HG02759 (cell line): Measurements from ENCODE around the gene LYPD3.
"Not testable (repeated sequence)": the region's sequence is repeated elsewhere in the genome, so short reads cannot be mapped to it uniquely, and the experiment has no call there.

ENCODE experiments used
- ATAC-seq: cut with Tn5 transposase; IDR thresholded peaks from one replicate; pipeline ENCODE4 v1.9.1; 2021; ENCODE audit warnings: mild to moderate bottlenecking, moderate library complexity; ENCODE audit not compliant: unreplicated experiment

LYPD3 gene

DNA sequence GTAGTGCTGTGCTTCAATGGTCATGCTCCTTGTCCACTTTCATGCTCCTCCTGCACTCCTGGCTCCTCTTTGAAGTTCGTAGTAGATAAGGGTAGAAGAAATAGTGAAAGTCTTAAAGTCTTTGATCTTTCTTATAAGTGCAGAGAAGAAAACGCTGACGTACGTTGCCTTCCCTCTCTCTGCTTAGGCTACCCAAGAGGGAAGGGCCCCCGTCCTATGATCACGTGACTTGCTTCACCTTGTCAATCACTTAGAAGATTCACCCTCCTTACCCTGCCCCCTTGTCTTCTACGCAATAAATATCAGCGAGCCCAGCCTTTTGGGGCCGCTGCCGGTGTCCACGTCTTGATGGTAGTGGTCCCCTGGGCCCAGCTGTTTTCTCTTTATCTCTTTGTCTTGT is 28.1 kb downstream of the LYPD3 start:
- not testable (repeated sequence) for ATAC-seq

DNA sequence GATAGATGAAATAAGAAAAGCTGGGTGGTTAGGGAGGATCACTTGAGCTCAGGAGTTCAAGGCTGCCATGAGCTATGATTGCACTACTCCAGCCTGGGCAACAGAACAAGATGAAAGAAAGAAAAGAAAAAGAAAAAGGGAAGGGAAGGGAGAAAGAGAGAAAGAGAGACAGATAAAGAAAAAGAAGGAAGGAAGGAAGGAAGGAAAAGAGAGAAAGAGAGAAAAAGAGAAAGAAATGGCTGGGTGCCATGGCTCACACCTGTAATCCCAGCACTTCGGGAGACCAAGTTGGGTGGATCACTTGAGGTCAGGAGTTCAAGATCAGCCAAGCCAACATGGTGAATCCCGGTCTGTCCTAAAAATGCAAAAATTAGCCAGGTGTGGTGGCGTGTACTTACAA is 29.6 kb downstream of the LYPD3 start:
- ATAC-seq, result no peak

DNA sequence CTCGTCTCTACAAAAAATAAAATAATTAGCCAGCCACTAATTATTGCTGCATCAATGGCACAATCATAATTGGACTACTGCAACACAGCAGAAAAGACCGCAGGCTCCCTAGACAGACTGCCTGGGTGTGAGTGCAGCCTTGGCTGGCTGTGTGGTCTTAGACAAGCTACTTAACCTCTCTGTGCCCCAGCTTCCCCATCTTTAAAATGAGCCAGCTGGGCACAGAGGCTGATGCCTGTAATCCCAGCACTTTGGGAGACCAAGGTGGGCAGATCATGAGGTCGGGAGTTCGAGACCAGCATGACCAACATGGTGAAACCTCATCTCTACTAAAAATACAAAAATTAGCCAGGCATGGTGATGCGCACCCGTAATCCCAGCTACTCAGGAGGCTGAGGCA is 31.7 kb downstream of the LYPD3 start:
- ATAC-seq, result no peak

DNA sequence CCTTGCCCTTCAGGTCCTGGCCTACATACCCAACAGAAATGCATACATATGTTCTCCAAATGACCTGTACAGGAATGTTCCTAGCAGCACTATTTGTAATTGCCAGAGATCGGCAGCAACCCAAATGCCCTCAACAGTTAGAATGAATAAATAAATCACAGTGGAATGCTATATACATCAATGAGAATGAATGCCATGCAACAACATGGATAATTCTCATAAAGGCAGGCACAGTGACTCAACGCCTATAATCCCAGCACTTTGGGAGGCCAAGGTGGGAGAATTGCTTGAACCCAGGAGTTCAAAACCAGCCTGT is 32.1 kb downstream of the LYPD3 start:
- ATAC-seq, result no peak

DNA sequence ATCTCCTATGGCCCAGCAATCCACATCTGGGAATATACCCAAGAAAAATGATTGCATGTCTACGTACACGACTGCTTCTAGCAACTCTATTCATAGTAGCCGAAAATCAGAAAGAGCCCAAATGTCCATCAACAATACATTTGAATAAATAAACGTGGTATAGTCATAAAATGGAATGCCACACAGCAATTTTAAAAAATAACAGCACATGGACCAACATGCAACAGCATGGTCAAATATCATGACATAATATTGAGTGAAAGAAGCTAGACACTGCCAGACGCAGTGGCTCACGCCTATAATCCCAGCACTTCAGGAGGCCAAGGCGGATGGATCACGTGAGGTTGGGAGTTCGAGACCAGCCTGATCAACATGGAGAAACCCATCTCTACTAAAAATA is 34.4 kb downstream of the LYPD3 start:
- no peak for ATAC-seq

DNA sequence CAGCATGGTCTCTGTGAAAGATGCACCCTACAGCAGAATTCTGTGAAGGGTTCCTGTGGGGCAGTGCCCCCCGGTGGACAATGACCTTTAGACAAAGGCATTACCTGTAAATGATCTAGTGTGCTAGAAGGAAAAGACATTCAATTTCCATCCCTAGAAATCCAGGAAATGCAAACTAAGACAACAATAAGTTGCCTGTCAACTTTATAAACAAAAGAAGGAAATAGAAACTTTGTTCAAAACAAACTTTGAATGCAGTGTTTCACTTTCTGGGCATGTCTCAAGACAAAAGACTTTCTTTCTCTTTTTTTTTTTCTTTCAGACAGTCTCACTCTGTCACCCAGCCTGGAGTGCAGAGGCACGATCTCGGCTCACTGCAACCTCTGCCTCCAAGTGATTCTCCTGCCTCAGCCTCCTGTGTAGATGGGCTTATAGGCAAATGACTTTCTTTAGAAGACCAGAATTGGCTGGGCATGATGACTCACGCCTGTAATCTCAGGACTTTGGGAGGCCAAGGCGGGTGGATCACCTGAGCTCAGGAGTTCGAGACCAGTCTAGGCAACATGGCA is 35.2 kb downstream of the LYPD3 start:
- no peak for ATAC-seq

DNA sequence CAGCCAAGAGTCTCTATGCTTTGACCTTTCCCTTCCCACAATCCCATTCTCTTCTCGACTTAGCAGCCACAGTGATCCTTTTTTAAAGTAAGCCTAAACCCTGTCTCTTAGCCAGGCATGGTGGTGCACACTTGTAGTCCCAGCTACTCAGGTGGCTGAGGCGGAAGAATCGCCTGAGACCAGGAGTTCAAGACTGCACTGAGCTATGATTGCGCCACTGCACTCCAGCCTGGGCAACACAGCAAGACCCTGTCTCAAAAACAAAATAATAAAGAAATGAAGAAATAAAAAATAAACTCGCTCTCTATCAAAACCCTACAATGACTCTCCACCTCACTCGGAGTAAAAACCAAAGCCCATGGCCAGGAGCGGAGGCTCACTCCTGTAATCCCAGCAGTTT is 36.0 kb downstream of the LYPD3 start:
- no peak for ATAC-seq

DNA sequence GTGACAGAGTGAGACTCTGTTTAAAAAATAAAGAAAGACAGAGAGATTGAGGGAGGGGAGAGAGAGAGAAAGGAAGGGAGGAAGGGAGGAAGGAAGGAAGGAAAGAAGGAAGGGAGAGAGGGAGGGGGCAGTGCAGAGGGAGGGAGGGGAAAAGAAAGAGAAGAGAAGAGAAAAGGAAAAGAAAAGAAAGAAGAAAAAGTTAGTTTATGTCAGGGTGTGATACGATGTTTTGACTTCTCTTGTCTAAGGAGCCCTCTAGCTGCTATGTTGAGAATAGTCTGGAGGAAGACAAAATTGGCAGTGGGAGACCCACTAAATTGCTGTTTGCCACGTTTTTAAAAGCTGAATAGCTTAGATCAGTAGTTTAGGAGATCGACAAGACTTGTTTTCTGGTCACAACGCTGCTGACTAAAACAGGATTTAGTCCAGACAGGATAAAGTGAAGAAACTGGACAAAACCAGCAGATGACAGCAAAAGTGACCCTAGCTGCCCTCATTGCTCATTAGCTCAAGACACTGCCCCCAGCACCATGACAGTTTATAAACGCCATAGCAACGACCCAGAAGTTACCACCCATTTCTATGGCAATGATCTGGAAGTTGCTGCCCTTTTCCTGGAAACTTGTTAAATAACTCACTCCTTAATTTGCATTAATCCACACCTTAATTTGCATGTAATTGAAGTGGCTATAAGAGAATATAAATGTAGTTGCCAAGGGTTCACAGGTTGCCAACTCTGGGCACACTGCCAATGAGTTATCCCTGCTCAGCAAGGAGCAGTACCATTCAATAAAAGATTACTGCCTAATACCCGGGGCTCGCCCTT is 39.6 kb downstream of the LYPD3 start:
- no peak for ATAC-seq

DNA sequence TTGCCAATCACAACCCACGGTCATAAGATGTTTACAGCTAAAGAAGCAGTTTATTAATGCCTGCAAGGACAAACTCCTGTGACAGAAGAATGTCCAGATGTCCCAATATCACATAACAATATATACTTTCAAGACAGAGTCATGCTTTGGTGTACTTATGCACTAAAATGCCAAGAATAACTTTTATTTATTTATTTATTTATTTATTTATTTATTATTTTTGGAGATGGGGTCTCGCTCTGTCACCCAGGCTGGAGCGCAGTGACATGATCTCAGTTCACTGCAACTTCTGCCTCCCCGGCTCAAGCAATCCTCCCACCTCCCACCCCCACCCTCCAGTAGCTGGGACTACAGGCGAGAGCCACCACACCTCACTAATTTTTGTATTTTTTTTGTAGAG is 41.6 kb downstream of the LYPD3 start:
- no peak for ATAC-seq

DNA sequence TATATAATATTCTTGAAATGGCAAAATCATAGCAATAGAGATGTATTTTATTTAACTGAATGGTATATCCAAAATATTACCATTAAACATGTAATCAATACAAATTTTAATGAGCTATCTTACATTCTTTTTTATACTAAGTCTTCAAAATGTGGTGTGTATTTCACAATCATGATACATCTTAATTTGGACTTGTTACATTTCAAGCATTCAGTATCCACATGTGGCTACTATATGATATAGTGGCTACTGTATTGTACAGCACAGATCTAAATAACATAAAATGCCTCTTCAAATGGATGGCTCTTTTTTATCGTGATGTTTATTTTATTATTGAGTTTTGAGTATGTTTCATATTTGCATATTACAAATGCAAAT is 42.7 kb downstream of the LYPD3 start:
- ATAC-seq, result no peak

DNA sequence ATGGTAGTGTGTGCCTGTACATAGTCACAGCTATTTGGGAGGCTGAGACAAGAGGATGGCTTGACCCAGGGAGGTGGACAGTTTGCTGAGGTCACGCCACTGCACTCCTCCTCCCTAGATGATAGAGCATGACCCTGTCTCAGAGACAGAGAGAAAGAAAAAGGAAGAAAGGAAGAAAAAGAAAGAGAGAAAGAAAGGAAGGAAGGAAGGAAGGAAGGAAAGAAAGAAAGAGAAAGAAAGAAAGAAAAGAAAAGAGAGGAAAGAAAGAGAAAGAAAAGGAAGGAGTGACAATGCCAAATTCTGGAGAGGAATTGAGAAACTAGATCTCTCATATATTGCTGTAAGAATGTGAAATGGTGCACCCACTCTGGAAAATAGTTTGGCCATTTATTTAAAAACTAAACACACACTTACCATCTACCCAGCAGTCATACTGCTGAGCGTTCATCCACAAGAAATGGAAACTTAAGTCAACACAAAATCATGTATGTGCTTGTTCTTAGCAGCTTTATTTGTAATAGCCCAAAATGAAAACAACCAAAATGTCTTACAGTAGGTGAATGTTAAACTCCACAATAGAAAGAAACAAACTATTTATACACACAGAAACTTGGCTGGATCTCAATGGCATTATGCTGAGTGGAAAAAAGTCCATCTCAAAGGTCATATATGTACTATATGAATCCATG is 43.3 kb downstream of the LYPD3 start:
- no peak for ATAC-seq

DNA sequence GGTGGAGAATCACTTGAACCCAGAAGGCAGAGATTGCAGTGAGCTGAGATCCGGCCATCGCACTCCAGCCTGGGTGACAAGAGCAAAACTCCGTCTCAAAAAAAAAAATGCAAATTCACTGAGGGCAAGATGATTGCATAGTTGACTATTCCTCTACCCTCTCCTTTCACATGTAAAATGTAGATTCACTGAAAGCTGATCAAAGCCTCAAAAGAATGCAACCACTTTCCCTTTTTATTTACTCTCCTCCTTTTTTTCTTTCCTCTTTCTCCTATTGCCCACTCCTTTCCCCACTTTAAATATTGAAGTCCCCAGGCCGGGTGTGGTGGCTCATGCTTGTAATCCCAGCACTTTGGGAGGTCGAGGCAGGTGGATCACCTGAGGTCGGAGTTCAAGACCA is 44.5 kb downstream of the LYPD3 start:
- ATAC-seq, result no peak

DNA sequence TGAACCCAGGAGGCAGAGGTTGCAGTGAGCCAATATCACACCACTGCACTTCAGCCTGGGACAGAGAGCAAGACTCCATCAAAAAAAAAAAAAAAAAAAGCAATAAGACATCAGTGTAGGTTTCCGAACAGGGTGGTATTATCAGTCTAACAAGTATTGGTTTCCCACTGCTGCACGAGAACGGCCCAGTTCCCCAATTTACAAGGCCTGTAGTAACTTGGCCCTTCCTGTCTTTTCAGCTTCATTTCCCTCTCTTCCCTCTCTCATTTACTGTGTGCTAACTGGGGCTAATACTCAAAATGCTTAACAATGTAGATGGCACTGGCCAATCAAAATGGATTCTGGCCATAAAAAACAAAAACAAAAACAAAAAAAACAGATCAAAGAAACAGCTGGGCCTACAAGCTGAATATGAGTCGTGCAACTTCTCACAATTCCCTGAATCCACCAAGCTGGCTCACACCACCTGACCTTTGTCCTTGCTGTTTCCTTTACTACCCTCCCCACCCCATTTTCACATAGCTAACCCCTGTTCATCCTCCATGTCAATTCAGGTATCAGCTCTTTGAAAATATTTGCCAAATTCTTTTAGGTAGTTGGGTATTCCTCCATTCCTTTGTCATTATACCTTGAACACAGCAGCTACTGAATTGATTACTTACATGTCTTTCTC is 48.3 kb downstream of the LYPD3 start:
- ATAC-seq, result no peak

DNA sequence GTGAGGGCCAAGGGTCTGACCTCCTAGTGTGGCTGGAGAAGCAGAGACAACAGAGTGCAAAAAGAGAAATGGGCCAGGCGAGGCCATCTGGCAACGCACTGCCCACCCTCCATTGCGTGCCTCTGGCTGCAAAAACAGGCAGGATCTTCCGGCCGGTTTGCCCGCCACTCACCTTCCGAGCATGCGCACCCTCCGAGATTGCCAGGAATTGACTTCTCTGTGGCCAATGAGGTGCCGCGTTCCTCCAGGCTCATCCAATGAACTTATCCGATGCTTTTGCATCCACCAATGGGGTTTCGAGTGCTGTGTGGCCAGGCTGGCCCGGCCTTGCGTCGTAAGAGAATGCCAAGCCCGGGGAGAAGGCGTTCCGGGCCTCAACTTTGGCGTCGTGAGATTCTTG is 50.9 kb downstream of the LYPD3 start, which contains the start of gene TEX101:
TSS of gene TEX101 (plus strand) at position 337 of the 400 bp plus-strand sequence. CDS start 1,030 bp downstream, outside the sequence.
- ATAC-seq, result no peak

DNA sequence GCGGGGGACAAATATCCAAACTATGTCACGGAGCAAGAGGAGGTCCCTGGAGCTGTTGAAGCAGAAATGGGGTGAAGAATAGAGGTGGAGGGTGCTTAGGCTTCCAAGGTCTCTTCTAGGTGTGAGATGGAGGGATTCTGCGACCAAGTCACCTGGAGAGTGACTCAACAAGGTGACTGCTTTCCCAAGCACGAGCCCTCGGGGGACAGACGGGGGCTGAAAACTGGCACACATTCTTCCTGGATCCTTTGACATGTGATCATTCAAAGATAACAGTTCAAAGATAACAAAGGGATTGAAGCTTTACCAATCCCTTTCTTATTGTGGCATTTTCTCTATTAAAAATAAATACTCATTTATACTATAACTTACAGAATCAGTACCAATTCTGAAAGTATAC is 53.0 kb downstream of the LYPD3 start:
- ATAC-seq, result no peak
